NCI-H1105 treated with DMSO at 0.1 percent for 48 hours (cell line): ENCODE data around the gene IFT20.

Source experiments
- DNase-seq: peaks from one replicate; lab custom pipeline; 2025; lab: John Stamatoyannopoulos, UW

The IFT20 gene

DNA sequence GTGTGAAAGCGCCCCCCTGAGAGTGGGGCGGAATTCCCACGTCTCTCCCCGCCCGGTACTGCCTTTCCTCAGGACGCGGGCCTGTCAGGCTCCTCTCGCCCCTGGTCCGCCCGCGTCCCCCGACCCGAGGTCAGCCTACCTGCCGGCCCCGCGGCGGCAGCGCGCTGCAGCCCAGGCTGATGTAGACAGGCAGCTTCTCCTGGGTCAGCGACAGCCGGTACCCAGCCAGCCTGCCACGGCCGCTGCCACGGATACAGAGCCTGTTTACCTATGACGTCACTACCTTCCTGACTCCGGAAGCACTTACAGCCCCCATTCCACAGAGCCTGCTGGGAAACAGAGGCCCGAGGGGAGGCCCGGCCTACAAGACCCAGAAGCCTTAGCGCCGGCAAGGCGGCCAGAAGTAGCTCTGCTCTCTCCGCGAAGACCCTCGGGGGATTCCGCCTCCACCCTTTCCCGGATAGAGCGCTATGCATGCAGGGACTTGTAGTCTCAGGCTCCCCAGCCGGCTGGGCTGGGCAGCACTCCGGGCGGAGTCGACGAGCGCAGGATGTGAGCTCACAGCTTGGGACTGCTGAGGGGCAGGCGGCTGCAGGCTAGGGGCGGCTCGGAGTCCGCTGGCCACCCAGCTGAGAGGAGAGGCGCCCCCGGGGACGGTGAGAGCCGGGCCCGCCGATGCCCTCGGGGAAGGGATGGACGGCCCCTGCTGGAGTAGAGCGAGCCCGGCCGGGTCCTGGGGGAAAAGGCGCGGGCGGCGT lies at the start of gene IFT20, which contains the start of gene TNFAIP1:
Gene IFT20 (minus strand): TSS at position 272 of the 758 bp plus-strand sequence. CDS start 3,487 bp downstream, outside the sequence.
Gene TNFAIP1 (plus strand): TSS at position 561 of the 758 bp plus-strand sequence. CDS start 3,761 bp downstream, outside the sequence.
- DNase-seq = peak; percentile 99

DNA sequence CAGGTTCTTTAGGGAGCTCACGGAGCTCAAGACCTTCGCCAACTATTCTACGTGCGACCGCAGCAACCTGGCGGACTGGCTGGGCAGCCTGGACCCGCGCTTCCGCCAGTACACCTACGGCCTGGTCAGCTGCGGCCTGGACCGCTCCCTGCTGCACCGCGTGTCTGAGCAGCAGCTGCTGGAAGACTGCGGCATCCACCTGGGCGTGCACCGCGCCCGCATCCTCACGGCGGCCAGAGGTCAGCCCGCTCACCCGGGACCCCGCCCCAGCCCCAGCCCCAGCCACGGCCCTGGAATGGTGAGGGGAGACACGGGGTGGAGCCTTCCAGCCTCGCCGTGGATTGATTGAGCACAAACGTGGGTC lies 49.7 kb upstream of the IFT20 start:
- no peak for DNase-seq

- DNase-seq = peak; percentile 67
These were observed 49.2 kb upstream of the IFT20 start for GRCh38 chr17:28384281-28385036.

- DNase-seq = no peak
These were observed 46.0 kb upstream of the IFT20 start for GRCh38 chr17:28381141-28381825.

DNA sequence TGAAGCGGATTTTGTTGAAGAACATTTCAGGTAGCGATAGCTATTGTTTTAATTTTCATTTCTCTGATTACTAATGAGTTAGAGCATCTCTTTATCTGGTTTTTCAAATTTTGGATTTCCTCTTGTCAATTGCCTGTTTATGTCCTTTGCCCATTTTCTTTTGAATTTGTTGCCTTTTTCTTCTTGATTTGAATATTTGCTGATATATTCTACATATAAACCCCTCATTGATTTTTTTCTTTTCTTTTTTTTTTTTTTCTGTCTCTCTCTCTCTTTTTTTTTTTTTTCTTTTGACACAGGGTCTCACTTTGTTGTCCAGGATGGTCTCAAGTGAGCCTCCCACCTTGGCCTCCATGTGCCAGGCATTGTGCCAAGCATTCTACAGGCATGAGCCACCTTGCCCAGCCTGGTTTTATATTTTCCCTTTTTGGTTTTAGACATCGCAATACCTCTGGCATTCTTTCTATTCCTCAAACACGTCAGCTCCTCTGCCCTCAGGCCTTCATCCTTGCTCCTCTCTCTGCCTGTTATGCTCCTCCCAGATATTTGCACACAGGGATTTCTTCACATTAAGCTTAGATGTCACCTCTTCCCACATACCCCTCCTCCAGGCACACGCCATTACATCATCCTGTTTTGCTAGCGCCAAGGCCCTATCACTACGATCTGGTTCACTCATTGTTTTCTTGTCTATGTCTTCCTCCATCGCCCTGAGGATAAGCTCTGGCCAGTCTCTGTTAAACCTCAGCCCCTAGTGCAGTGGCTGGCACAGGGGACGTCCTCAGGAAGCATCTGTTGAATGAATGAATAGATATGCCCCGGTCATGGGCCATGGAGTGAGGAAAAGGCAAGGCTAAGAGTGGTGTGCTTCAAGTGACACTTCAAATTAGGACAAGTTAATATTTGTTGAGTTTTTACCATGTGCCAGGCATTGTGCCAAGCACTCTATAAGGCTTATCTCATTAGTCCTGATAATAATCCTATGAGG lies 44.8 kb upstream of the IFT20 start:
- DNase-seq = no peak

GRCh38 chr17:28372945-28373274 lies 37.6 kb upstream of the IFT20 start:
- DNase-seq = no peak

DNA sequence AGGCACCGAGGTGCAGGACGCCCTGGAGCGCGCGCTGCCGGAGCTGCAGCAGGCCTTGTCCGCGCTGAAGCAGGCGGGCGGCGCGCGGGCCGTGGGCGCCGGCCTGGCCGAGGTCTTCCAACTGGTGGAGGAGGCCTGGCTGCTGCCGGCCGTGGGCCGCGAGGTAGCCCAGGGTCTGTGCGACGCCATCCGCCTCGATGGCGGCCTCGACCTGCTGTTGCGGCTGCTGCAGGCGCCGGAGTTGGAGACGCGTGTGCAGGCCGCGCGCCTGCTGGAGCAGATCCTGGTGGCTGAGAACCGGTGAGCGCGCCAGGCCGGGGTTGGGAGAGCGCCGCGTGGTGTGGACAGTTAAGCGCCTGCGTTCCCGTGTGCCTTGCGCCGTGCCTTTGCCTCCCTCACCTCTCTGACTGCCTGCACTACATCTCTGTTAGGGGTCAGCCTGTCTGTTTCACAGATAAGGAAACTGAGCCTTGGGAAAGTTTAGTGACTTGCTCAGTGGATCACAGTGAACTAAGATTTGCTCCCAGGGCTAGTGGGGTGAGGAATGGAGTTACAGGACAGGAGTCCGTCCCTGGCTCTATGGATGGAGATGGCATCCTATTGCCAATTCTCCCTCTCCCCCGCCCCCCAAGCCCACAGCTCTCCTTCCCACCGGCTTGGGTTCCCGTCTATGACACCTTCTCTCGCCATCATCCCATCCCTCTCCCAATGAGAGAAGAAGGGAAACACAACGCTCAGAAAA lies 37.1 kb upstream of the IFT20 start:
- peak; percentile 22 for DNase-seq

- peak; percentile 94 for DNase-seq
These were observed 36.3 kb upstream of the IFT20 start, which contains the start of gene SARM1 for GRCh38 chr17:28371245-28372202. Gene SARM1 (plus strand): TSS chr17:28371694. CDS start chr17:28372033, 339 bp downstream.

DNA sequence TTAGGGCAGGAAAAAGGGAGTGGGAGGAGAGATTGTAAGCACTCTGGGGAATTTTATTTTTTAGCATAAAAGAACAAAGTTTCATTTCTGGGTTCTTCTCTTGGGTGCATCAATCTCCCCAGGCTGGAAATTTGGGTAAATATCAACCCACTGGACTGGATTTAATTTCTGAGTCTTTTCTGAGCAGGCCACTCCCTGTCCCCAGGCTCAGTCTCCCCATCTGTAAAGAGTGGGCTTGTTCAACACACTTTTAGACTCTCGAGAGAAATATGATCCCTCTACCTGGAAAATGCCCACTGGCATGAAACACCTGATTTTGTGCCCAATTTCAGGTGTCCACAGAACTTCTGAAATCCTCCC lies 35.5 kb upstream of the IFT20 start:
- DNase-seq = no peak

GRCh38 chr17:28370035-28370743 lies 34.9 kb upstream of the IFT20 start, which contains the start of gene VTN:
Gene VTN (minus strand): TSS chr17:28370307. CDS start chr17:28370203, 104 bp downstream.
- no peak for DNase-seq

DNA sequence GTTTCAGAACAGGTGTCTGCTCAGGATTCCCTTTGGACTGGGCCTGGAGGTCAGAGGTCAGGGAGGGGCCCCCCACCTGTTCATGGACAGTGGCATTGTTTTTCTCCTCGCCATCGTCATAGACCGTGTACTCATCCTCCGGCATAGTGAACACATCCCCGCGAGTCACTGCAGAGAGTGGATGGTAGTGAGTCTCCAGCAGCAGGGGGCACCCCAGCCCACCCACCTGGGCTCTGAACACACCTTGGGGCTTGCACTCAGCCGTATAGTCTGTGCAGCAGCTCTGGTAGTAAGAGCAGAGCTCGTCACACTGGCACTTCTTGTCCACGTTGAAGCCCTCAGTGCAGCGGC lies 34.4 kb upstream of the IFT20 start:
- DNase-seq = no peak

GRCh38 chr17:28368915-28369683 lies 33.8 kb upstream of the IFT20 start:
- no peak for DNase-seq

DNA sequence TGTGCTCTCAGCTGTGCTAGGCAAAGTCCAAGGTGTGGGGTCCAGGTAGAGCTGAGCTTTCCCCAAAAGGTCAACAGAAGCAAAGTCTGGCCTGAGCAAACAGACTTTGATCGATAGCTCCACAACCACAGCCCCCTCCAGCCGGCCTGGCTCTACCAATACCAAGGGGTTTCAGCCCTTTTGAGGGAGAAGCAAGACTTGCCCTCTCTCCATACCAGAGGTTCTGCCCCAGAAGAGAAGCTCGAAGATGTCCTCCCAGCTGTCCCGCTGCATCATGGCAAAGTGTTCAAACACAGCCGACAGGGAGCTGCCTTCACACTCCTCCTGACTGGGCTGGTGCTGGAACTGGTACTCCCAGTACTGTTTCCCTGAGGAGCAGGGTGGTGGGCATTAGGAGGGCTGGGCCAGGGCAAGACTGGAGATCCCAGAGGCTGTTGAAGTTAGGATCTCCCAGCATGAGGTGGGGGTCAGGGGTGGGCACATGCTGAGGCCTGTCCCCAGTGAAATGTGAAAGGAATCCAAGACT lies 33.1 kb upstream of the IFT20 start:
- DNase-seq = no peak

- DNase-seq = no peak
These were observed 32.5 kb upstream of the IFT20 start for GRCh38 chr17:28367641-28368305.

DNA sequence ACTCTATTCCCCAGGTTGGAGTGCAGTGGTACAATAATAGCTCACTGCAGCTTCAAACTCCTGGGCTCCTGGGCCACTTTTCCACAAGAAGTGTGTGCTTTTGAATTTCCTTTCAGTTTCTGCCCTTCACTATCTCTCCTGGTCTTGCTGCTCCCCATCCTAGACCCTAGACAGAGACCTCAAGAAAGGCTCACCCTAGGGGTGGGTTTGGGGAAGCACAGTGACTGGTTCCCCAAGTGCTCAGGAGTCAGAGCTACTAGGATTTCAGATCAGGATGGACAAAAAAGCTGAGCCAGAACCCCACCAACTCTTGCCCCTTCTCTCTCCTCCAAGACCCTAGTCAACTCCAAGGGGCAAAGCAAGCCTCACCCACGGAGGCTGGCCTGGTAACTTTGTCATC lies 31.3 kb upstream of the IFT20 start:
- DNase-seq = no peak

GRCh38 chr17:28365487-28365886 lies 30.2 kb upstream of the IFT20 start:
- DNase-seq = no peak

GRCh38 chr17:28364665-28365363 lies 29.5 kb upstream of the IFT20 start, which contains the start of gene SEBOX:
Gene SEBOX (minus strand): TSS chr17:28365199. CDS start chr17:28365151, 48 bp downstream.
- no peak for DNase-seq
